ENCODE data around the gene WASF3.

Gene WASF3

GRCh38 chr13:26646603-26647002 is 89.1 kb downstream of the WASF3 start:
- DNase-seq = no peak

DNA sequence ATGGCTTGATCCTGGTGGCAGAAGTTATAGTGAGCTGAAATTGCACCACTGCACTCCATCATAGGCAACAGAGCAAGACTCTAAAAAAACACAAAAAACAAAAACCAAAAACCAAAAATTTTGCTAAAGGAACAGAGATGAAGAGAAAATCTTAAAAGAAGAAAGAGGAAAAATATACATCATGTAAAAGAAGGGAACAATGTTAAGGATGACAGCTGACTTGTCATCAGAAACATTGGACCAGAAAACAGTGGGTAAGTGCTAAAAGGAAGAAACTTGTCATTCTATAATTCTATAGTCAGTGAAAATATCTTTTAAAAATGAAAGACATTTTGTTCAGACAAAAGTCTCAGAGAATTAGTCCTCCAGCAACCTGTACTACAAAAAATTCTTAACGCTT is 93.8 kb downstream of the WASF3 start:
- no peak for DNase-seq

DNA sequence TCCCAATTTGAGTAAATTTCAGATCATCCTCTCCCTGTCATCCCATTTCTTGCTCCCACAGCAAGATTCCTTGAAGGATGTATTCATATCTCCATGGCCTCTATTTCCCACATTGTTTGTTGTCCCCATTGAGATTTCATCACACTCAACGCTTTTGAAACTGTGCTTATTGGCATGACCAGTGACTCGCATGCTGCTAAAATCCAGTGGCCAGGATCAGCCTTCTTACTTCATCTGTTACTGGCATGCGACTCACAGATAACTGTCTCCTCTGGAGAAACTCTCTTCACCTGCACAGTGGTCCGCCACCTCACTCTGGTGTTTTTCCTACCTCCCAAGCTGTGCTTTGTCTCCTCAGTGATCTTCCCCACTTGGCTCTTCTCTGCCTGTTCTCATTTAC is 95.8 kb downstream of the WASF3 start:
- no peak for DNase-seq

- DNase-seq = no peak
These were observed 96.4 kb downstream of the WASF3 start for GRCh38 chr13:26653842-26654241.

DNA sequence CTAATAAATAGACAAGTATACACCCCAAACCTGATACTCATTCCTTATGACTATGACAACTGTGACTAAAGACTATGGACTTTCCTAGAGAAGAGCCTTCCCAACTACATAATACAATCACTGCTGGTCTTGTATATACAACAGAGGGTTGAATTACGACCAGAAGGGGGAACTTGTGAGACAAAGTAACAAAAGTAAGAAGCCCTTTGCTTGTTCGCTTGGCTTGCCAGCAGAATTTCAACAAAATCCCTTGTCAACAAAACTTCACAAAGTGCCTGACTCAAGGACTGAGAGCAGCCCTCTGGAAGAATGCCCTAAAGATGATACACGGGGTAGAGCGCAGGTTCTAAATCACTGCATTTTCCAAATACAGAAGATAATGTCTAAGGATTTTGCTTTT is 99.4 kb downstream of the WASF3 start:
- DNase-seq = no peak

DNA sequence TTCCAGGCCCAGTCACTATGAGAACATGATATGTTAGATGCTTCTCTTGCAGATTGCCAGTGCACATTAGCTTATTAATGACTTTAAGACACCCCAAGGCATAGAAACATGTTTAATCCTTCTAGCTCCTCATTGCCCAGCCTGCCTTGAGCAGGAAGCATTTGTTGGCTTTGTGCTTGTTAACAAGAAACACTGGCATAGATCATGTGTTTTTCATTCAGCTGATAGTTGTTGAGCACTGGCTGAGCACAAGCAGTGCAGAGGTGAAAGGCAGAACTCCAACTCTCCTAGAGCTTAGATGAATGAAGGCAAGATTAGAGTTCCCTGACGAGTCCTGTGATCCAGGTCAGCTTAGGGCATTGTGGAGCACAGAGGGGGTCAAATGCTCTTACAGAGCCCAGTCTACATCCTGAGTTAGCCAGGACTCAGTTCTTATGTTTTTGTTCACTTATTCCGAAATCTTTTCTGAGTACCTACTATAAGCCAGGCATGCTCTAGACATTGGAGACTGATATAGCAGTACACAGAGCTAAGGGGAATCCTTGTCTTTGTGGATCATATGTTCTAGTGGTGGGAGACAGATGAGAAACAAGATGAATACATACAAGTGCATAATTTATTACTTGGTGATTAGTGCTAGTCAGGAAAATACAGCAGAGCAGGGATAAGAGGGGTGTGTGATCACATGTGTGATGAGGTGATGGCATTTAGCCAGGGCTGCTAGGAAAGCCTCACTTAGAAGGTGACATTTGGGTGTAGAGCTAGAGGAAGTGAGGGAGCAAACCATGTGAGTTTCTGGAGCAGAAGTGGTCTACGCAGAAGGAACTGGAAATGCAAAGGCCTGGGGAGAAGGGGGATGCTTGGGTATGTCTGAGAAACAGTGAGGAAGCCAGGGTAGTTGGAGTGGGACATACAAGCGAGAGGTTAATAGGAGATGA is 101.2 kb downstream of the WASF3 start:
- DNase-seq = no peak

DNA sequence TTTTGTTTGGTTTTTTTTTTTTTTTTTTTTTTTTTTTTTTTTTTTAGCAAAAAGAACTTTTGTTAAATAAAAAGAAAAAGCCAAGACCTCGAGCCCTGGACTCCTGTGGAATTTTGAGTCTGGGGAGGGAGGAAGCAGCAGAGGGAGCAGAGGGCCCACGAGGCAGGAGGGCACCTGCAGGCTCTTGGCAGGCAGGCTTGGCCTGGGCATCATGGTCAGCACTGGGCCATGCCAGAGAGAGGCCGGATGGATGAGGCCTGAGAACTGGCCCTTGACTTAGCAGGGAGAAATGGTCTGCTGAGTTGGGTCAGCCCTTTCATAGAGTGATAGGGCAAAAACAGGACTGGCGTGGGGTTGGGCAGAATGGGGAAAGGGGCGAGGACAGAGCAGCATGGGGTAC is 102.7 kb downstream of the WASF3 start:
- no peak for DNase-seq

DNA sequence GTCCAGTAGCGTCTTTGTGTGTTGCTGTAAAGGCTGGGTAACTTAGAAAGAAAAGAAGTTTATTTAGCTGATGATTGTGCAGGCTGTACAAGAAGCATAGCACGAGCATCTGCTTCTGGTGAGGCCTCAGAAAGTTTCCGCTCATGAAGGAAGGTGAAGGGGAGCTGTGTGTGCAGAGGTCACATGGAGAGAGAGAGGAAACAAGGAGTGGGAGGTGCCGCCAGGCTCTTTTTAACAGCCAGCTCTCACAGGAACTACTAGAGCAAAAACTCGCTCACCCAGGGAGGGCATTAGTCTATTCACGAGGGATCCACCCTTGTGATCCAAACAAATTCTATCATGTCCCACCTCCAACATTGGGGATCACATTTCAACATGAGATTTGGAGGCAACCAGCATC is 103.3 kb downstream of the WASF3 start:
- no peak for DNase-seq

DNA sequence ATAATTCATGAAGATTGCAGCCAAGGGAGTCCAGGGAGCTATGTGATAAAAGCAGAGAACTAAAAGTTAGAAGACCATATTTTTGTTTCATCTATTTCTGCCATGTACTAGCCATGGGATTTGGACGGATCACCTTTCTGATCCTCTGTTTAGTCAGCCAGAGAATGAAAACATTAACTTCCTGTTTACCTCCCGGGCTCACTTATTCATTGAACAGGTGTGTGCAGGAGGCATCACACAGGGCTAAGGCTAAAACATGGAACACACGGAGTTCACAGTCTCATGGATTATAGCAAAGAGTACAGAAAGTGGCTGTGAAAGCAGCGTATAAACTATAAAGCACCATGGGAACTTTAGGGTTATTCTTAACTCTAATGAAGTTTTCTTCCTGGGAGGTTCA is 106.3 kb downstream of the WASF3 start:
- DNase-seq = no peak

DNA sequence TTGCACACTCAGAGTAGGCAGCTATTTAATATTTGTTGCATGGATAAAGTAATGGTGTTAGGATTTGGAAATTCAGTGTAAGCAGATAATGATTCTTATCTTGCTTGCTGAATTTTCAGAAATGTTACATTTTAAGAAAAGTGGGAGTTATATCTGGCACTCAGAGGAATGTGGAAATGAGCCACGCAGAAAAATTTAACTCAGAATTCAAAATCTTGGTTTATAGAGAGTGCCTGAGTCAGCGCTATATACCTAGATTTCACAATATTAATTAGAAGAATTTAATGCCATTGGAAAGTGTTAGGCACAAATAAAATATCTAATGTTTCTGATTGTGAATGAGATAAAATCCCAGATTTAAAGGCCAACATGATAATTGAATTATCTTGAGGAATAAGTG is 106.8 kb downstream of the WASF3 start:
- no peak for DNase-seq

DNA sequence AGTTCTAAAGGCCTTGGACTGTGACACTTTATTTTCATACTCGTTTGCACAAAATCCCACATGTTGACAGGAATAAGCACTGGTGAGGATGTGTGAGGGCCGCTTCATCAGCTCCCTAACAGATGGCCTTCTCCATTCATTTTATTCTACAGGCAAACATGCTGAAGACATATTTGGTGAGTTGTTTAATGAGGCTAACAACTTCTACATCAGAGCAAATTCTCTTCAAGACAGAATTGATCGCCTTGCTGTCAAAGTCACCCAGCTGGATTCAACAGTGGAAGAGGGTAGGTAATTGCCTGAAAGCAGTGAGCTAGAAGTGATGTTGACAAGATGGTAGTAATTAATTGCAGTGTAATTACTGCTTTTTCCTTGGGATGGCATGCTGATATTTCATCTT is 107.4 kb downstream of the WASF3 start:
- DNase-seq = no peak

DNA sequence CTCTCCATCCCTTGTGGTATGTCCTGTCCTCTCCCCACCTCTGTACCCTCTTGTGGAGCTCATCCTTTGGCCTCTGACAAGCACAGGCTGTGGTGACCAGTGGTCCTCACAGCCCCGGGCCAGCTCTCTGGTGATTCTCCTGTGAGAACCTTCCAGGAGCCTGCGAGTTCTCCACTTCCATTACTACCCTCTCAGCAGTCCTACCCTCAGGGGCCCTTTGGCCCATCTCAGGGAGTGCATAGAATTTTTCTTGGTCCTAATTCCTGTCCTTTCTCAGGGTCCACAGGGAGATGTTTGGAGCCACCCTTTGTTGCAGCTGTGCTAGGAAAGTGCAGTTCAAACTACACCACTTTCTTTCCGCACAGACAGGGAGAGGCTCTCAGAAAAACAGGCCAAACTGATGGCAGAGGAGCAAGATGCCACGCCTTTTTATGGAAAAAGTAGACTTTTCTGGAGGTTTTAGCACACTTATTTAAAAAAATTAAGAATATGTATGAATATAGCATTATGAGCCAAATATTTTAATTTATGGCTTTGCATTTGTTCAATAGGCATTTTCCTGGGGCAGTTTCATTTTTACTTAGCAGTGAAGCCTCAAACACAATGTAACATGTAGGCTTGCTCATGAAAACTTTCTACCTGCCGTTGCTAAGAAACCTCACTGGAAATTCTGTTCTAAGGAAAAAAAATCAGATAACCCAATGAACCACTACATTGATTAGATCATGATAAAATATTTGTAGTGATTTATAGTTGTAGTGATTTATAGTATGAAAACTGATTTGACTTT is 111.1 kb downstream of the WASF3 start:
- no peak for DNase-seq

GRCh38 chr13:26673890-26674289 is 116.4 kb downstream of the WASF3 start:
- no peak for DNase-seq

DNA sequence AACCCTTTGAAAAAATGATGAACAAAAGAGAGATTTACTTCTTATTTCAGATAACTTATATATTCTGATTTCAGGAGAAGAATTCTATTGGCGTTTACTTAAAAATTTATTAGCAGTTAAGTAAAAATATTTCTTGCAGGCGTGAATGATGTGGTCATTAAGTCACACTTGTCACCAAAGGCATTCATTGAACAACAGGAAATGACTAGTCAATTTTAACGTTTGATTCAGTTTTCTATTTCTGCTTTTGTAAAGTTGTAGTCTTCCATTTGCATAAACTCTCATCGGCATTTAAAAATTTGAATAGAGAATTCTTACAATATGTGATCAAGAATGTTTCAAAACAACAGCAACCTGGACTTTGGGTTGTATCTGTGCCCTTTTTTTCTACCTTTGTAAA is 119.7 kb downstream of the WASF3 start:
- DNase-seq = no peak

- no peak for DNase-seq
These were observed 120.8 kb downstream of the WASF3 start for GRCh38 chr13:26678330-26678729.

DNA sequence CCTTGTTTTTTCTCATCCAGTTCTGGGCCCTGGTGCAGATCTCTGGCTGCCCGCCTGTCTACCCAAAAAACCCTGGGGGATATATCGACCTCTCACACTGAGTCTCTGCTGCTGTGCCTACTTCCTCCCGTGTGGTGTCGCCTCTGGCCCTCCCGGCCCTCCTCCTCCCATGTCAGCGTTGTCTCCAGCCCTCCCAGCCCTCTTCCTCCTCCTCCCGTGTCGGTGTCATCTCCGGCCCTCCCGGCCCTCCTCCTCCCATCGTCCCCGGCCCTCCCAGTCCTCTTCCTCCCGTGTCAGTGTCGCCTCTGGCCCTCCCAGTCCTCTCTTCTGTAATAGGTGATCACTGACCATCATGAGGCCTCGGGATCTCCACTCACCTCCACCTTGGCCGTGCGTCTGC is 121.3 kb downstream of the WASF3 start:
- DNase-seq = no peak

DNA sequence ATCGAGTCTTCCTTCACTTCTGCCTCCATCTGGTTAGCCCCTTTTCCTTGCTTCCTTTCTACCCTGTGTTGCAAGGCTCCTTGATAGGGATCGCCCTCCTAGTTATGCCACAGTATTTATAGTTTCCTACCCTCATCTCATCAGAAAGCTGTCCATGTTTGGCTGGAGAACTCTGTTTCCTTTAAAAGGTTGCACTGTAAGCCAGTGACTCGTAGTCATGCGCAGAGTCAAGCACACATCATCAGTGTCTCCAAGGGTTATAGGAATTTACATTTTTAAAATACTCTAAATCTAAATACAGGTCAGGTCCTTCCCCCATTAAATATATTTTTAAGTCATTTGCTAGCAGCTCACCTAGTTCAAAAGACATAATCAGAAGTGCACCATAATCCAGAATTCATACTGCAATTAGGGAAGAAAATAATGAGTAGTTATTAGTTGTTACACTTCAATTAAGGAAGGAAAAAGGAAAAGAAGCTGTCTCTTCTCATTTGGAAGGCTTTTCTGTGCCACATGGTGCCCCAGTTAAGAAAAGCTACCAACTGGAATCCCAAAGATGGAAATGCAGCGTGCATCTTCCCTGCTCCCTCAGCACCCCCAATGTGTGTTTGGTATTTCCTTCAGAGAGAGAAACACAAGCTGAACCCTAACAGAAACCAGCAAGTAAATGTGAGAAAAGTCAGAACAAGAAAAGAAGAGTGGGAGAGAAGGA is 122.1 kb downstream of the WASF3 start:
- DNase-seq = no peak

GRCh38 chr13:26680123-26680450 is 122.6 kb downstream of the WASF3 start:
- DNase-seq = no peak

GRCh38 chr13:26680572-26680971 is 123.1 kb downstream of the WASF3 start:
- no peak for DNase-seq

- no peak for DNase-seq
These were observed 123.6 kb downstream of the WASF3 start for GRCh38 chr13:26681036-26681435.

DNA sequence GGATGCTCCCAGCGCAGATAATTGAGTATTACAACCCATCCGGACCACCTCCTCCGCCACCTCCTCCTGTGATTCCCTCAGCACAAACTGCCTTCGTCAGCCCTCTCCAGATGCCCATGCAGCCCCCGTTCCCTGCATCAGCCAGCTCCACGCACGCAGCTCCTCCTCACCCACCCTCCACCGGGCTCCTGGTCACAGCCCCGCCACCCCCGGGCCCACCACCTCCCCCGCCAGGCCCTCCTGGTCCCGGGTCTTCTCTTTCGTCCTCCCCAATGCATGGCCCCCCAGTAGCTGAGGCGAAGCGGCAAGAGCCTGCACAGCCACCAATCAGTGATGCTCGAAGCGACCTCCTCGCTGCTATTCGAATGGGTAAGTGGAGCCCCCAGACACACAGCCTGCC is 125.1 kb downstream of the WASF3 start:
- no peak for DNase-seq

DNA sequence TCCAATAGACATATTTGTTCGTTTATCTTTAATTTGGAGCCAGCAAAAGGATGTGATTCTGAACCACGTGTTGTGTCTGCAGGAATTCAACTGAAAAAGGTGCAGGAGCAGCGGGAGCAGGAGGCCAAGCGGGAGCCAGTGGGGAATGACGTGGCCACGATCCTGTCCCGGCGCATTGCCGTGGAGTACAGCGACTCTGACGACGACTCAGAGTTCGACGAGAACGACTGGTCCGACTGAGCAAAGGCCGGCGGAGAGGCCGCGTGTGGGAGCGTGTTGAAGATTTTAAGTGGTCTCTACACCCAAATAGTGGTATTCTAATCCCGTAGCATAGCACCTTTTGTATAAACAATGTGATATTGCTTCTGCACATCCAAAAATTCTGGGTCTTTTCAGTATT is 128.1 kb downstream of the WASF3 start:
- no peak for DNase-seq

GRCh38 chr13:26686285-26686684 is 128.8 kb downstream of the WASF3 start:
- no peak for DNase-seq

- no peak for DNase-seq
These were observed 130.8 kb downstream of the WASF3 start for GRCh38 chr13:26688286-26688685.

Data from CD4-positive, alpha-beta T cell treated with Interleukin-17A for 1 hour (primary cell).